SHP77 treated with DMSO at 0.1 percent for 48 hours (cell line): Measurements from ENCODE around the gene BAG5.
"Not testable (repeated sequence)": the region's sequence is repeated elsewhere in the genome, so short reads cannot be mapped to it uniquely, and the experiment has no call there.

Experiments
- DNase-seq: peaks from one replicate; lab custom pipeline; 2025; lab: John Stamatoyannopoulos, UW

The BAG5 gene, protein sequence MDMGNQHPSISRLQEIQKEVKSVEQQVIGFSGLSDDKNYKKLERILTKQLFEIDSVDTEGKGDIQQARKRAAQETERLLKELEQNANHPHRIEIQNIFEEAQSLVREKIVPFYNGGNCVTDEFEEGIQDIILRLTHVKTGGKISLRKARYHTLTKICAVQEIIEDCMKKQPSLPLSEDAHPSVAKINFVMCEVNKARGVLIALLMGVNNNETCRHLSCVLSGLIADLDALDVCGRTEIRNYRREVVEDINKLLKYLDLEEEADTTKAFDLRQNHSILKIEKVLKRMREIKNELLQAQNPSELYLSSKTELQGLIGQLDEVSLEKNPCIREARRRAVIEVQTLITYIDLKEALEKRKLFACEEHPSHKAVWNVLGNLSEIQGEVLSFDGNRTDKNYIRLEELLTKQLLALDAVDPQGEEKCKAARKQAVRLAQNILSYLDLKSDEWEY

DNA sequence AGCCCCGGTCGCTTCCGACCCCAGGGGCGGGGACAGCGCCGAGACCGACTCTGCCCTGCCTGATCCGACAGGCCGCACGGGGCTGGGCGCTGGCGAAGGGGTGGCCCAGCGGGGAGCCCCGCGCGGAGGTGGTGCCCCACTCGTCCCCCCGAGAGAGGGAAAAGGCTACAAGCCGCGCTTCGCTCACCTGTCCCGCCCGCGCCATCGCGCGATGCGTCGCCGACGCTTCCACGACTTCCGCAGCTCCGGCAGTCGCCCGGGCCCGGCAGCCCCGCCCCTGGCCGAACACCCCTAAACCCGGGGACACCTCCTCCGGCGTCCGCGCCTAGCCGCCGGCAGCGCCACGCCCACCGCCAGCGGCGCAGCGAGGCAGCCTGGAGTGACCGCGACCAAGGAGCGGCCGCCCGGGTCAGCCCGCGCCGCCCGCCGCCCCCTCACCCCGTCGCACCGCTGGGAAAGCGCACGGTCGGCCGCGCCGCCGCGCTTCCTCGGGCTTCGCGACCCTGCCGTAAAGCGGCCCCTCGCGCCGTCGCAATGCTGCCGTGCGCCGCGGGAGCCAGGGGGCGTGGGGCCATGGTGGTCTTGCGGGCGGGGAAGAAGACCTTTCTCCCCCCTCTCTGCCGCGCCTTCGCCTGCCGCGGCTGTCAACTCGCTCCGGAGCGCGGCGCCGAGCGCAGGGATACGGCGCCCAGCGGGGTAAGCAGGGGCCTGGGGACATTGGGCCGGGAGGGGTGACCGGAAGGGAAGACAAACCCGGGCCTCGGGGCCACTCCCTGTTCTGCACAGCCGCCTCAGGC lies at the start of gene BAG5, which contains the start of gene COA8:
Gene BAG5, minus strand, starts transcription at position 229 of the 797 bp plus-strand sequence. CDS start 1,493 bp downstream, outside the sequence.
Gene COA8, plus strand, starts transcription at position 532 of the 797 bp plus-strand sequence. Its CDS starts 42 bp downstream, at position 574.
- peak; percentile 45 for DNase-seq

- no peak for DNase-seq
Observed at GRCh38 chr14:103611215-103611614, 48.8 kb upstream of the BAG5 start.

GRCh38 chr14:103609081-103609480 lies 46.6 kb upstream of the BAG5 start:
- DNase-seq: not testable (repeated sequence)

GRCh38 chr14:103607822-103608221 lies 45.4 kb upstream of the BAG5 start:
- no peak for DNase-seq

DNA sequence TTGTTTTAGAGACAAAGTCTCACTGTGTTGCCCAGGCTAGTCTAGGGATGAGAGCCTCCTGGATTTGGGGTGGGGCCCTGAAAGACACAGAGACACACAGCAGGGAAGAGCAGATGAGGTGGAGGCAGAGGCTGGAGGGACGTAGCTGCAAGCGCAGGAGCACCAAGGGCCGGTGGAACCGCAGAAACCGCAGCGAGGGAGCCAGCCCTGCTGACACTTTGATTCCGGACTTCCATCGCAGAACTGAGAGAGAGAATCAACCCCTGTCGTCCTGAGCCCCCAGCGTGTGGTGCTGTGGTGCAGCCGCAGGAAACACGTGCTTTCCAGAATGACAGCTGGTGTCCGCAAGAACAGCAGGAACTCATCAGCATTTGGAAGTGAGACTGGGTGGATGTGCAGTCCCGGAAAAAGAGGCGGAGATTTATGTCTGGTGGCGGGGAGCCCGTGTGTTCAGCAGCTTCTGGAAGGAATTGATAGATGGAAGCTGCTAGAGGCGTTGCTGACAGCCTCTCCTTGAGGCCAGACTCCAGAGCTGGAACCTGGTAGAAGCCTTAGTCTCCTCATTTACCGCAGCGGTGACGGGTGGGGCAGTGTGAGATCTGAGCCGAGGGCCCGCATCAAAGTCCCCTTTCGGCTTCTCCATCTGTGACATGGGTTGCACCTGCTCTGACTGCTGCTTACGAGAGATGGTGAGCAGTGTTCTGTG lies 44.7 kb upstream of the BAG5 start:
- DNase-seq: peak; percentile 39

- DNase-seq: no peak
Observed at GRCh38 chr14:103604620-103605019, 42.2 kb upstream of the BAG5 start.

DNA sequence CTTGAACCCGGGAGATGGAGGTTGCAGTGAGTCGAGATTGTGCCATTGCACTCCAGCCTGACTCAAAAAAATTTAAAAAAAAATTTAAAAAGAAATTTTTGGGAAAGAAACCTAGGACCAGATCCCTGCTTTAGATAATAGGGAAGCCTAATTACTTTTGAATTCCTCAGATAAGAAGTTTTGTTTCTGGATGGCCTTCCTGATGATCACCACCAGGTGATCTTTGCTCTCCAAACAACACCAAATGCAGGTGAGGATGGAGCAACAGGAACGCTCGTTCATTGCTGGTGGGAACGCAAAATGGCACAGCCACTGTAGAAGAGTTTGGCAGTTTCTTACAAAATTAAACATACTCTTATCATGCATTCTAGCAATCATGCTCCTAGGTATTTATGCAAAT lies 38.0 kb upstream of the BAG5 start:
- DNase-seq: no peak

DNA sequence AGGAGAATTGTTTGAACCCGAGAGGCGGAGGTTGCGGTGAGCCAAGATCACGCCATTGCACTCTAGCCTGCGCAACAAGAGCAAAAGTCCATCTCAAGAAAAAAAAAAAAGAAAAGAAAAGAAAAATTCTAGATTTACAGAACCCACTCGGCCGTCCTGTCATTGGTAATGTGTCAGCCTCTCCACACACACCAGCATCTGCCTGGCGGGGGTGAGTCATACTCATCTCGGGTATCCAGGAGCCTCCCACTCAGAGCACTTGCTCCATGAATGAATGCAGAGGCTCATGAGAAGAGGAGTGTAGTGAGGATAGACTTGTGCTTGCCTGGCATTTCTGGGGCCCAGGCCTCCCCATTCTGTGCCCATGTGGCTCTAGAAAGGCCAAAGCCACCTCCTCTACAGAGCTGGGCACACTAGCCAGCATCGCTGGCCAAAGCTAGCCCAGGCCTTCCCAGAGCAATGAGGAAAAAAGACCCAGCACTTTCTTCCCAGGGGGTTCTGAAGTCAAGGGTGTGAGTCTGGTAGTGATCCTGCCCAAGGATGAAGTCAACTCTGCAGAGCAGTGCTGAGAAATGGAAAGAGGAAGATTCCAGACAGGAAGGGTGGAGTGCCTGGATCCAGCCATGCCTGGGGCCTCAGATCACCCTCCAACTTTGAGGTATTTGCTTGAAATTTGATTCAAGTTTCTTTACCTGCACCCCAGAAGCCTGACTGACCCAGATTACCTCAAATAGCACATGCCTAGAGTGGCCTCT lies 35.3 kb upstream of the BAG5 start:
- DNase-seq: peak; percentile 26

DNA sequence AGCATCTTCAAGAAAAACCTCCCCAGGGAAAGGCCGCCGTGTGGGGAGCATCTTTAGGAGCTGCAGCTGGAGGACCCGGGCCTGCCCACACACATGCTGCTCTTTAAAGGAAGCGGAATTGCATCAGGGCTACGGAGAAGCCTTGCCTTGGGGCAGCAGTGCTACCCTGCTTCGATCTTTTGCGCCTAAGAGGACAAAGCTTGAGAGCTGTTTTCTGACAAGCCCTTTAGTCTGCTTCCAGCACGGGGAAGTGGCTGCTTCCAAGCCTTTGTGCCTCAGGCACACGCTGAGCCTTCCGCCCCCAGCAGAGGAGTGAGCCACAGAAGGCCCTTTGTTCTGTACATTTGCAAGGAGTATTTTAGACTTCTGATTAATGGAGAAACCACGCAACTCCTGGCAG lies 31.8 kb upstream of the BAG5 start:
- peak; percentile 32 for DNase-seq

- DNase-seq: no peak
Observed at GRCh38 chr14:103593577-103593976, 31.1 kb upstream of the BAG5 start.

GRCh38 chr14:103584326-103584915 lies 22.0 kb upstream of the BAG5 start:
- no peak for DNase-seq

- DNase-seq: no peak
Observed at GRCh38 chr14:103581954-103582703, 19.7 kb upstream of the BAG5 start.

DNA sequence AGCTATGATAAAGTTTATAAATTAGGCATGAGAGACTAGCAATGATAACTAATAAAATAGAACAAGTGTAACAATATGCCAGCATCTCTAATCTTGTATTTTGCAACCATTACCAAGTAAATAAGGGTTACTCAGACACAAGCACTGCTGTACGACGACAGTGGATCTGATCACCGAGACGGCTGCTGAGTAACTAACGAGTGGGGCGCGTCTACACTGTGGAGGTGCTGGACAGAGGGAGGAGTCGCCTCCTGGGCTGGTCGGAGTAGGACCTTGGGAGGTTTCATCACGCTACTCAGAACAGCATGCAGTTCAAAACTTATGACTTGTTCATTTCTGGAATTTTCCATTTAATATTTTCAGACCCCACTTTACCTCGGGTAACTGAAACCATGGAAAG lies 18.7 kb upstream of the BAG5 start:
- DNase-seq: no peak

GRCh38 chr14:103578401-103579075 lies 16.1 kb upstream of the BAG5 start:
- DNase-seq: no peak

- DNase-seq: peak; percentile 13
Observed at GRCh38 chr14:103576371-103577024, 14.0 kb upstream of the BAG5 start.

DNA sequence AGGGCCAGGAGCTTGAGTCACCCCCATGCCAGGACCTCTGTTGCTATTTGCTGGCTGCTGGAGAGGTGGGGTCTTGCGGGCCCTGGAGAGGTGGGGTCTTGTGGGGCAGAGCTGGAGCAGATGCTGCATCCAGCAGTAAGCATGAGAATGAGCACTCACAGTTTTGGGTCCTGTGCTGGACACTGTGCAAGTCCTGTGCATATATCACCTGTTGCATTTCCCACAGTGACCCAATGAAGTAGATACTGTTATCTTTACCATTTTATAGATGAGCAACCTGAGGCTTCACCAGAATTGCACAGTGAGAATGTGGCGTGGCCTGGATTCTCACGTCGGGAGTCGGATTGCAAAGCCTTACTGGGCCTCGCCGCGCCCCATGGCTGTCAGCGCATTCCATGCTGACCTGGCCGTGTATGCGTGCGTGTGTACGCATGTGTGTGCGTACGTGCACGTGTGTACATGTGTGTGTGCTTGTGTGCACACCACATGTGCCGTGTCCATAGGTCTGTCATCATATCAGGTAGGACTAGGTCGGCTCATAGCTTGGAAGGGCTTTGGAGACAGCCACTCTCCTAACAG lies 12.3 kb upstream of the BAG5 start:
- no peak for DNase-seq

DNA sequence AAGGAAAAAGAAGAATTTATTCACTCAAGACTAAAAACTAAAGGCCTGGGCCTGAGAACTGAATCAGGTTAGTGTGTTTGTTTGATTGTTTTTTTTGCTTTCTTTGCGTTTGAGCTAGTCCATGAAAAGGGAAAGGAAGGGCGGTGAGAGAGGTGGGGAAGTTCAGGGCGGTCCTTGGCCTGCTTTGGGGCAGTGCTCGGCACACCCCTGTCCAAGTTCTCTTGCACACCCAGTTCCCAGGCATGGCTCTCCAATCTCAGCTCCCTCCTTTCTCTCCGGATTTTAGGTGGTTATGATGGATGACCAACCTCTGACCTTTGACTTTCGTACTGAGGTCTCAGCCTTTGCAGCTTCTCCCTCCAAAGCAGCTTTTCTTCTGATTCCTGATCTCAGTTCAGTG lies 11.6 kb upstream of the BAG5 start:
- no peak for DNase-seq

DNA sequence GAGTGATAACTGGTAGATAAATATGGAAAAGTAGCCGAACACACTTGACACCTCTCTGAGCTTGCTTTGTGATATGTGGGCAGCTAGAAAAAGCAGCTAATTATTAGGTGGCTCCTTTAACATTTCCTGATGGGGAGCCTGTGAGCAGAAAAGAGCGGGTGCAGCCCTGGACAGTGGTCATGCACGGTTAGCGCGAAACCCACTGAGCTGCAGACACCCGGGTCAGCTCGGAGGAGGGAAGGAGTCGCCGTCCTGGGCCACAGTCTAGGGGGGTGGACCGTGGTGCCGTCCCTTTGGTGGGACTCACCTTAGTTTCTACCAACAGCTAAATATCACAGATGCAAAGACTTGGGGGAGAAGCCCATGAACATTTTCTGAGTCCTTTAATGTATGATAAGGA lies 7.0 kb upstream of the BAG5 start:
- no peak for DNase-seq

- DNase-seq: no peak
Observed at GRCh38 chr14:103568952-103569351, 6.5 kb upstream of the BAG5 start.
